Measurements from ENCODE around the gene LCE7A.

DNA sequence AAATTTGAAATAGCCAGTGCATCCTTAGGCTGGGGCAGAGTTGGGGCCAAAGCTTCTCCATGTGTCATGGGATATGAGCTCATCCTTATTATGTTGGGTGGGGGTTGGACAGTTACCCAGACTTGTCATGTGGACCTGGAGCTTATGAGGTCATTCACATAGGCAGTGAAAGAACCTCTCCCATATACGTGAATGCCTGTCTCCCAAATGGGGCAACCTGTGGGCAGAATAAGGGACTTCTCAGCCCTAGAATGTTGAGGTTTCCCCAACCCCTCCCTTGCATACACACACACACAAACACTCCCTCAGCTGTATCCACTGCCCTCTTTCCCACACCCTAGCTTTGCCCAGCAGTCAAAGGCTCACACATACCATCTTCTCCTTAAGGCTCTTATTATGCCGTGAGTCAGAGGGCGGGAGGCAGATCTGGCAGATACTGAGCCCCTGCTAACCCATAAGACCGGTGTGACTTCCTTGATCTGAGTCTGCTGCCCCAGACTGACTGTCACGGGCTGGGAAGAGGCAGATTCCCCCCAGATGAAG, 46.3 kb downstream of the LCE7A start:
- TF ChIP-seq POLR2AphosphoS5 (IDR thresholded peaks at IDR 0.05) (no peak), POLR2A (IDR thresholded peaks at IDR 0.05) (no peak)
